Endothelial cell of umbilical vein (primary cell): ENCODE data around the gene ZNF740. TPM values are rescaled to one million over a fixed set of nuclear protein-coding genes. Genes with fewer than 3 reads are reported as not detected.

ENCODE experiments used
- BruUV-seq: library from RNA; stranded (reverse); fragments of 400-500 nt; replicated peaks from 2 replicates; lab custom pipeline; 2021; lab: Mats Ljungman, UMichigan
- CTCF ChIA-PET: fragments of 300-600, 350-600 bp; sonication (Branson Sonifier 250); formaldehyde crosslinking; loops from one replicate; lab custom pipeline; 2021; ENCODE audit warnings: antibody characterized with exemption, inconsistent platforms; lab: Charles Lee
- POLR2A ChIA-PET: fragments of 300-600, 350-600 bp; sonication (Branson Sonifier 250); formaldehyde crosslinking; loops from one replicate; lab custom pipeline; 2021; ENCODE audit warnings: antibody characterized with exemption, inconsistent platforms; lab: Charles Lee
- DNase-seq: peaks from one replicate; pipeline ENCODE4 v3.0.0-alpha.2; 2011; ENCODE audit warnings: low read depth, low spot score
- FAIRE-seq: peaks from 2 replicates; lab custom pipeline; 2011; peaks lifted over from hg19 to GRCh38; lab: Jason Lieb, UNC
- H2AFZ ChIP-seq: 2 replicates; pipeline ENCODE4 v1.6.0; 2012; ENCODE audit warnings: low read depth, low read length, control low read depth, inconsistent platforms
- H3K27ac ChIP-seq: 2 replicates; pipeline ENCODE4 v1.5.1; 2011; ENCODE audit warnings: low read depth, mild to moderate bottlenecking, control low read depth, low read length, moderate library complexity; ENCODE audit not compliant: insufficient read depth
- H3K27me3 ChIP-seq, 2 experiments: 2 replicates each; pipeline versions ENCODE4 v1.6.0 to v1.6.1; 2011; ENCODE audit warnings: low read length in 2 of 2, mixed read lengths in 1 of 2; ENCODE audit not compliant: control insufficient read depth in 2 of 2, insufficient read depth in 2 of 2
- H3K36me3 ChIP-seq, 2 experiments: 2 replicates in 1 of 2; 3 replicates in 1 of 2; pipeline ENCODE4 v1.5.1; 2011; ENCODE audit warnings: low read length in 2 of 2, mild to moderate bottlenecking in 1 of 2, moderate library complexity in 1 of 2; ENCODE audit not compliant: control insufficient read depth in 2 of 2, insufficient read depth in 2 of 2; ENCODE audit errors: extremely low read depth in 1 of 2
- H3K4me1 ChIP-seq: 3 replicates; pipeline ENCODE4 v1.5.1; 2011; ENCODE audit warnings: mild to moderate bottlenecking, low read length; ENCODE audit not compliant: control insufficient read depth, insufficient read depth; ENCODE audit errors: extremely low read depth
- H3K4me2 ChIP-seq: 2 replicates; pipeline ENCODE4 v1.6.1; 2011; ENCODE audit warnings: low read length, control low read depth, mixed read lengths; ENCODE audit not compliant: insufficient read depth
- H3K4me3 ChIP-seq, 3 experiments: fragments of 200-600 bp in 1 of 3; sonication (generic), shearing (Covaris generic) in 1 of 3; replicated peaks in 1 of 3; 2 replicates each; pipeline ENCODE4 v1.5.1; 2011 to 2016; ENCODE audit warnings: control low read depth in 3 of 3, low read length in 3 of 3, mild to moderate bottlenecking in 2 of 3, inconsistent platforms in 1 of 3, low read depth in 1 of 3, moderate library complexity in 1 of 3; ENCODE audit not compliant: insufficient read depth in 1 of 3
- H3K79me2 ChIP-seq: 2 replicates; pipeline ENCODE4 v1.6.0; 2012; ENCODE audit warnings: low read length, inconsistent platforms; ENCODE audit not compliant: control insufficient read depth, insufficient read depth
- H3K9ac ChIP-seq: replicated peaks from 2 replicates; pipeline ENCODE3; 2011; ENCODE audit warnings: low read length, control low read depth; ENCODE audit not compliant: insufficient read depth; ENCODE audit errors: extremely low read depth
- H3K9me1 ChIP-seq: replicated peaks from 3 replicates; pipeline ENCODE4 v1.6.0; 2011; ENCODE audit warnings: mild to moderate bottlenecking, low read length; ENCODE audit not compliant: control insufficient read depth, insufficient read depth; ENCODE audit errors: extremely low read depth
- H3K9me3 ChIP-seq: replicated peaks from 2 replicates; pipeline ENCODE4 v1.5.1; 2012; ENCODE audit warnings: low read length, inconsistent platforms; ENCODE audit not compliant: control insufficient read depth, insufficient read depth
- H4K20me1 ChIP-seq: replicated peaks from 2 replicates; pipeline ENCODE3; 2011; ENCODE audit warnings: mild to moderate bottlenecking, low read length; ENCODE audit not compliant: control insufficient read depth, insufficient read depth; ENCODE audit errors: extremely low read depth
- CTCF ChIP-seq, 2 donors: IDR thresholded peaks; 1 replicate in 1 of 2; 2 replicates in 1 of 2; pipeline ENCODE4 v1.5.1; 2011; ENCODE audit warnings: low read length in 2 of 2, mild to moderate bottlenecking in 2 of 2, moderate library complexity in 2 of 2, control low read depth in 1 of 2, inconsistent platforms in 1 of 2, low read depth in 1 of 2; ENCODE audit not compliant: insufficient read depth in 1 of 2; ENCODE audit errors: extremely low read depth in 1 of 2
- EZH2 ChIP-seq: IDR thresholded peaks from 2 replicates; pipeline ENCODE4 v1.6.1; 2012; ENCODE audit warnings: borderline replicate concordance, low read depth, mild to moderate bottlenecking, moderate library complexity, low read length, inconsistent platforms; ENCODE audit not compliant: severe bottlenecking
- FOS ChIP-seq: IDR thresholded peaks from 2 replicates; pipeline ENCODE4 v1.6.1; 2011; ENCODE audit warnings: mild to moderate bottlenecking, low read length, moderate library complexity, borderline replicate concordance; ENCODE audit not compliant: insufficient read depth
- GATA2 ChIP-seq: IDR thresholded peaks from 2 replicates; pipeline ENCODE4 v1.7.0; 2011; ENCODE audit warnings: low read depth, mild to moderate bottlenecking, moderate library complexity, mixed read lengths, low read length; ENCODE audit not compliant: insufficient read length, insufficient read depth
- JUN ChIP-seq: IDR thresholded peaks from 2 replicates; pipeline ENCODE4 v1.6.1; 2011; ENCODE audit warnings: borderline replicate concordance, low read depth; ENCODE audit not compliant: insufficient read length, insufficient read depth
- MAX ChIP-seq: IDR thresholded peaks from 2 replicates; pipeline ENCODE4 v1.6.1; 2011; ENCODE audit not compliant: insufficient read depth, insufficient read length
- MYC ChIP-seq: IDR thresholded peaks from one replicate; pipeline ENCODE4 v1.6.1; 2011; ENCODE audit warnings: mild to moderate bottlenecking, low read depth, low read length
- POLR2A ChIP-seq: IDR thresholded peaks from 2 replicates; pipeline ENCODE4 v1.6.1; 2012; ENCODE audit warnings: low read depth, mild to moderate bottlenecking, control low read depth, low read length
- POLR2AphosphoS5 ChIP-seq: IDR thresholded peaks from 2 replicates; pipeline ENCODE4 v1.6.1; 2012; ENCODE audit warnings: low read depth, mild to moderate bottlenecking, control low read depth, low read length, moderate library complexity; ENCODE audit not compliant: insufficient read depth
- dilution Hi-C: fragments of 300-500 bp; cut with MboI; formaldehyde crosslinking; loops from one replicate; pipeline ENCODE4 v1.15.0; 2019; ENCODE audit warnings: low sequenced_read_pairs; ENCODE audit not compliant: extremely low pct_ligation_motif_present
- intact Hi-C: fragments of 100-400 bp; cut with micrococcal nuclease; formaldehyde crosslinking; loops from one replicate; pipeline ENCODE4 v1.10.0; 2022
- polyA plus RNA-seq, 4 experiments: library from polyadenylated mRNA; depleted of rRNA in 3 of 4; stranded (reverse) in 3 of 4; unstranded in 1 of 4; fragments of >200 nt; gene quantifications; 2 replicates each; pipeline versions ENCODE4 v1.2.1 to v1.2.3, GENCODE V29; 2011 to 2012; ENCODE audit warnings: missing spikeins in 1 of 4
- total RNA-seq: library from RNA; stranded (reverse); gene quantifications from 2 replicates; pipeline ENCODE4 v1.2.3, GENCODE V29; 2021

The ZNF740 gene
- total and polyA plus RNA-seq, 2 donors (not counting 3 experiments of a cell fraction or from before 2014, with no cell fraction given): 10.5 to 38.1 TPM

GRCh38 chr12:53205747-53206419 is 25.4 kb downstream of the ZNF740 start:
- no peak overlapping the region for H3K9ac ChIP-seq
- no peaks in the 10 kb centered on the region for H3K27me3 ChIP-seq
- H3K4me2 ChIP-seq: no peak overlapping the region
- H3K9me3 ChIP-seq: no peaks in the 10 kb centered on the region
- POLR2A ChIA-PET: no interaction called here
- DNase-seq (no peak), FAIRE-seq (no peak)
- TF ChIP-seq MAX (no peak), POLR2A (no peak), MYC (no peak), EZH2 (no peak), POLR2AphosphoS5 (no peak), JUN (no peak), FOS (no peak), CTCF (IDR thresholded peaks at IDR 0.05; ENCODE audit: extremely low read depth in 1 of 2, insufficient read depth in 1 of 2, low read depth in 1 of 2, low read length in 2 of 2) (no peak), GATA2 (no peak)
- no TSS peak for BruUV-seq
- no peak overlapping the region for H2AFZ ChIP-seq
- no peaks in the 10 kb centered on the region for H3K79me2 ChIP-seq
- CTCF ChIA-PET: interaction anchor here (1.1 kb wide), 2 partner anchors 8 to 63 kb away, joined by 3 to 4 read pairs; no protein-coding TSS in a partner anchor
- no peaks in the 10 kb centered on the region for H3K4me1 ChIP-seq
- no peaks in the 10 kb centered on the region for H3K36me3 ChIP-seq
- intact Hi-C loops (no loop called here), dilution Hi-C loops (no loop called here)
- no peaks in the 10 kb centered on the region for H4K20me1 ChIP-seq
- no peak overlapping the region for H3K4me3 ChIP-seq
- H3K9me1 ChIP-seq: no peaks in the 10 kb centered on the region
- H3K27ac ChIP-seq: no peak overlapping the region
